Measurements from ENCODE around the gene GPD2. TPM values are rescaled to one million over a fixed set of nuclear protein-coding genes. Genes with fewer than 3 reads are reported as not detected.

GPD2 gene
- total and polyA plus RNA-seq, 2 of the 8 experiments (the other 6 are each of a cell fraction or from before 2014, with no cell fraction given): 8.4 to 43.1 TPM

GRCh38 chr2:156464106-156464505, 27.9 kb downstream of the GPD2 start:
- no peak overlapping the region for H4K8ac ChIP-seq (ENCODE audit: extremely low read depth, insufficient read depth, low read length)
- H3K79me2 ChIP-seq (ENCODE audit: control insufficient read depth in 1 of 2, insufficient read depth in 2 of 2, low read length in 2 of 2): 0 out of 4 replicates have a peak, but pooled peaks cover 0 to 3% of the 10 kb centered on the region in 2 experiments
- H3K4ac ChIP-seq (replicated peaks; ENCODE audit: insufficient read length, low read depth, low read length): no peak overlapping the region
- no peak overlapping the region for H2AK5ac ChIP-seq (ENCODE audit: low read depth, low read length)
- no peak overlapping the region for H3K14ac ChIP-seq (ENCODE audit: insufficient read length)
- FAIRE-seq (no peak), DNase-seq (ENCODE audit: low read depth in 1 of 2, low spot score in 2 of 2) (no peak)
- H3K18ac ChIP-seq (ENCODE audit: extremely low read depth, low read length): no peak overlapping the region
- no peaks in the 10 kb centered on the region for H4K20me1 ChIP-seq (replicated peaks in 1 of 2; ENCODE audit: control insufficient read depth in 1 of 2, insufficient read depth in 2 of 2, low read length in 2 of 2)
- no peaks in the 10 kb centered on the region for H3K23me2 ChIP-seq (ENCODE audit: low read depth, low read length)
- no peak overlapping the region for H3K27ac ChIP-seq (ENCODE audit: low read depth, low read length)
- H3K23ac ChIP-seq (ENCODE audit: insufficient read length): no peak overlapping the region
- no peak overlapping the region for H3K56ac ChIP-seq (replicated peaks; ENCODE audit: insufficient read length, low read depth, low read length)
- H3K9ac ChIP-seq (replicated peaks in 1 of 4; ENCODE audit: extremely low read depth in 1 of 4, low read depth in 3 of 4, low read length in 3 of 4): no peak overlapping the region
- H2BK12ac ChIP-seq (ENCODE audit: low read depth, low read length): no peak overlapping the region
- H2BK5ac ChIP-seq (ENCODE audit: low read depth, low read length): no peak overlapping the region
- peaks cover 2 to 10% (median 5%) of the 10 kb centered on the region in 4 experiments; a peak in 6 of 7 replicates for H3K4me1 ChIP-seq (replicated peaks in 1 of 4; ENCODE audit: control insufficient read depth in 3 of 4, insufficient read depth in 4 of 4, low read length in 3 of 4)
- CTCF ChIA-PET (ENCODE audit: partially characterized antibody): interaction anchor here (1.0 to 1.4 kb wide), 2 partner anchors 8 to 12 kb away, joined by 3 read pairs; no protein-coding TSS in a partner anchor
- H3K27me3 ChIP-seq (replicated peaks in 1 of 4; ENCODE audit: control insufficient read depth in 3 of 4, extremely low read depth in 1 of 4, insufficient read depth in 3 of 4, low read length in 3 of 4): no peaks in the 10 kb centered on the region
- no peak overlapping the region for H4K91ac ChIP-seq (replicated peaks; ENCODE audit: insufficient read length, low read length)
- H3K36me3 ChIP-seq (ENCODE audit: control insufficient read depth in 2 of 4, insufficient read depth in 4 of 4, low read length in 3 of 4): no peaks in the 10 kb centered on the region
- TF ChIP-seq TAF7 (optimal IDR thresholded peaks at IDR 0.05; ENCODE audit: borderline replicate concordance, low read depth, low read length) (no peak), EP300 (IDR thresholded peaks at IDR 0.05; ENCODE audit: borderline replicate concordance in 1 of 2, low read depth in 2 of 2, low read length in 2 of 2) (no peak), USF2 (IDR thresholded peaks at IDR 0.05; ENCODE audit: low read length) (no peak), HDAC2 (IDR thresholded peaks at IDR 0.05; ENCODE audit: borderline replicate concordance in 1 of 2, low read depth in 2 of 2, low read length in 2 of 2) (no peak), ASH2L (IDR thresholded peaks at IDR 0.05; ENCODE audit: low read length) (no peak), ZNF274 (IDR thresholded peaks at IDR 0.05; ENCODE audit: borderline replicate concordance, extremely low read depth, low read length) (no peak), SP2 (IDR thresholded peaks at IDR 0.05; ENCODE audit: low read length) (no peak), KDM5A (IDR thresholded peaks at IDR 0.05; ENCODE audit: low read length) (no peak), KDM4A (IDR thresholded peaks at IDR 0.05; ENCODE audit: low read depth, low read length, severe bottlenecking) (no peak), RAD21 (IDR thresholded peaks at IDR 0.05 in 1 of 2, conservative IDR thresholded peaks at IDR 0.05 in 1 of 2; ENCODE audit: low read depth in 2 of 2, low read length in 2 of 2) (no peak)
- 91% methylated on average over 1 of the region's 1 CpG; no CpG with 5 or more reads in 1 of the 2 experiments for WGBS, 2 experiments (ENCODE audit: extremely low coverage in 1 of 2, insufficient coverage in 1 of 2, insufficient read length in 1 of 2, insufficient replicate concordance in 2 of 2, low coverage in 1 of 2, low lambda C conversion rate in 2 of 2, missing lambda C conversion rate in 1 of 2)
- no peak overlapping the region for H4K5ac ChIP-seq (ENCODE audit: insufficient read length, low read depth, low read length)
- H2BK120ac ChIP-seq (replicated peaks; ENCODE audit: low read depth, low read length): no peak overlapping the region
- no peak overlapping the region for H3K4me2 ChIP-seq (ENCODE audit: insufficient read depth in 1 of 2, low read depth in 2 of 2, low read length in 2 of 2)
- H2BK15ac ChIP-seq (ENCODE audit: low read length): no peak overlapping the region
- no peaks in the 10 kb centered on the region for H3K79me1 ChIP-seq (ENCODE audit: low read depth, low read length)
- H2AFZ ChIP-seq (ENCODE audit: low read length): no peak overlapping the region
- H3K4me3 ChIP-seq (ENCODE audit: extremely low read depth in 1 of 4, insufficient read depth in 2 of 4, low read depth in 3 of 4, low read length in 4 of 4): no peak overlapping the region
- H3K9me3 ChIP-seq (ENCODE audit: insufficient read depth in 2 of 2, low read depth in 1 of 2, low read length in 1 of 2): no peaks in the 10 kb centered on the region
- POLR2A ChIA-PET (ENCODE audit: partially characterized antibody): interaction anchor here (1.4 kb wide), 1 partner anchor 29 kb away, joined by 5 read pairs; no protein-coding TSS in a partner anchor
- H2BK20ac ChIP-seq (ENCODE audit: low read length): no peak overlapping the region

Measured in H1 (cell line).